Hepatocyte (in vitro differentiated cells): Measurements from ENCODE around the gene TRIM72.

Experiments used
- CTCF ChIP-seq: fragments of 200-600 bp; sonication (generic); IDR thresholded peaks from 2 replicates; pipeline ENCODE4 v1.5.1; 2016; ENCODE audit warnings: antibody characterized with exemption, mild to moderate bottlenecking; ENCODE audit not compliant: poor library complexity
- EZH2 ChIP-seq: fragments of 200-600 bp; sonication (generic); IDR thresholded peaks from 2 replicates; pipeline ENCODE4 v1.6.1; 2016; ENCODE audit warnings: antibody characterized with exemption, mild to moderate bottlenecking, borderline replicate concordance
- EZH2phosphoT487 ChIP-seq: fragments of 200-600 bp; sonication (generic); IDR thresholded peaks from one replicate; pipeline ENCODE4 v1.6.1; 2018; ENCODE audit warnings: antibody characterized with exemption, mild to moderate bottlenecking, low read depth, moderate library complexity; ENCODE audit not compliant: unreplicated experiment, severe bottlenecking

GRCh38 chr16:31202414-31203375 lies 11.2 kb upstream of the TRIM72 start, which contains the start of gene PYCARD:
- TF ChIP-seq CTCF (no peak), EZH2 (no peak), EZH2phosphoT487 (no peak)
